Endothelial cell of umbilical vein (primary cell): ENCODE results near the gene TMEM37. TPM values are rescaled to one million over a fixed set of nuclear protein-coding genes. Genes with fewer than 3 reads are reported as not detected.

ENCODE experiments used
- BruUV-seq: library from RNA; stranded (reverse); fragments of 400-500 nt; replicated peaks from 2 replicates; lab custom pipeline; 2021; lab: Mats Ljungman, UMichigan
- CTCF ChIA-PET: fragments of 300-600, 350-600 bp; sonication (Branson Sonifier 250); formaldehyde crosslinking; loops from one replicate; lab custom pipeline; 2021; ENCODE audit warnings: antibody characterized with exemption, inconsistent platforms; lab: Charles Lee
- POLR2A ChIA-PET: fragments of 300-600, 350-600 bp; sonication (Branson Sonifier 250); formaldehyde crosslinking; loops from one replicate; lab custom pipeline; 2021; ENCODE audit warnings: antibody characterized with exemption, inconsistent platforms; lab: Charles Lee
- DNase-seq: peaks from one replicate; pipeline ENCODE4 v3.0.0-alpha.2; 2011; ENCODE audit warnings: low read depth, low spot score
- FAIRE-seq: peaks from 2 replicates; lab custom pipeline; 2011; peaks lifted over from hg19 to GRCh38; lab: Jason Lieb, UNC
- H2AFZ ChIP-seq: 2 replicates; pipeline ENCODE4 v1.6.0; 2012; ENCODE audit warnings: low read depth, low read length, control low read depth, inconsistent platforms
- H3K27ac ChIP-seq: 2 replicates; pipeline ENCODE4 v1.5.1; 2011; ENCODE audit warnings: low read depth, mild to moderate bottlenecking, control low read depth, low read length, moderate library complexity; ENCODE audit not compliant: insufficient read depth
- H3K27me3 ChIP-seq, 2 experiments: 2 replicates each; pipeline versions ENCODE4 v1.6.0 to v1.6.1; 2011; ENCODE audit warnings: low read length in 2 of 2, mixed read lengths in 1 of 2; ENCODE audit not compliant: control insufficient read depth in 2 of 2, insufficient read depth in 2 of 2
- H3K36me3 ChIP-seq, 2 experiments: 2 replicates in 1 of 2; 3 replicates in 1 of 2; pipeline ENCODE4 v1.5.1; 2011; ENCODE audit warnings: low read length in 2 of 2, mild to moderate bottlenecking in 1 of 2, moderate library complexity in 1 of 2; ENCODE audit not compliant: control insufficient read depth in 2 of 2, insufficient read depth in 2 of 2; ENCODE audit errors: extremely low read depth in 1 of 2
- H3K4me1 ChIP-seq: 3 replicates; pipeline ENCODE4 v1.5.1; 2011; ENCODE audit warnings: mild to moderate bottlenecking, low read length; ENCODE audit not compliant: control insufficient read depth, insufficient read depth; ENCODE audit errors: extremely low read depth
- H3K4me2 ChIP-seq: 2 replicates; pipeline ENCODE4 v1.6.1; 2011; ENCODE audit warnings: low read length, control low read depth, mixed read lengths; ENCODE audit not compliant: insufficient read depth
- H3K4me3 ChIP-seq, 3 experiments: fragments of 200-600 bp in 1 of 3; sonication (generic), shearing (Covaris generic) in 1 of 3; replicated peaks in 1 of 3; 2 replicates each; pipeline ENCODE4 v1.5.1; 2011 to 2016; ENCODE audit warnings: control low read depth in 3 of 3, low read length in 3 of 3, mild to moderate bottlenecking in 2 of 3, inconsistent platforms in 1 of 3, low read depth in 1 of 3, moderate library complexity in 1 of 3; ENCODE audit not compliant: insufficient read depth in 1 of 3
- H3K79me2 ChIP-seq: 2 replicates; pipeline ENCODE4 v1.6.0; 2012; ENCODE audit warnings: low read length, inconsistent platforms; ENCODE audit not compliant: control insufficient read depth, insufficient read depth
- H3K9ac ChIP-seq: replicated peaks from 2 replicates; pipeline ENCODE3; 2011; ENCODE audit warnings: low read length, control low read depth; ENCODE audit not compliant: insufficient read depth; ENCODE audit errors: extremely low read depth
- H3K9me1 ChIP-seq: replicated peaks from 3 replicates; pipeline ENCODE4 v1.6.0; 2011; ENCODE audit warnings: mild to moderate bottlenecking, low read length; ENCODE audit not compliant: control insufficient read depth, insufficient read depth; ENCODE audit errors: extremely low read depth
- H3K9me3 ChIP-seq: replicated peaks from 2 replicates; pipeline ENCODE4 v1.5.1; 2012; ENCODE audit warnings: low read length, inconsistent platforms; ENCODE audit not compliant: control insufficient read depth, insufficient read depth
- H4K20me1 ChIP-seq: replicated peaks from 2 replicates; pipeline ENCODE3; 2011; ENCODE audit warnings: mild to moderate bottlenecking, low read length; ENCODE audit not compliant: control insufficient read depth, insufficient read depth; ENCODE audit errors: extremely low read depth
- FOS ChIP-seq: IDR thresholded peaks from 2 replicates; pipeline ENCODE4 v1.6.1; 2011; ENCODE audit warnings: mild to moderate bottlenecking, low read length, moderate library complexity, borderline replicate concordance; ENCODE audit not compliant: insufficient read depth
- GATA2 ChIP-seq: IDR thresholded peaks from 2 replicates; pipeline ENCODE4 v1.7.0; 2011; ENCODE audit warnings: low read depth, mild to moderate bottlenecking, moderate library complexity, mixed read lengths, low read length; ENCODE audit not compliant: insufficient read length, insufficient read depth
- JUN ChIP-seq: IDR thresholded peaks from 2 replicates; pipeline ENCODE4 v1.6.1; 2011; ENCODE audit warnings: borderline replicate concordance, low read depth; ENCODE audit not compliant: insufficient read length, insufficient read depth
- MYC ChIP-seq: IDR thresholded peaks from one replicate; pipeline ENCODE4 v1.6.1; 2011; ENCODE audit warnings: mild to moderate bottlenecking, low read depth, low read length
- POLR2A ChIP-seq: IDR thresholded peaks from 2 replicates; pipeline ENCODE4 v1.6.1; 2012; ENCODE audit warnings: low read depth, mild to moderate bottlenecking, control low read depth, low read length
- POLR2AphosphoS5 ChIP-seq: IDR thresholded peaks from 2 replicates; pipeline ENCODE4 v1.6.1; 2012; ENCODE audit warnings: low read depth, mild to moderate bottlenecking, control low read depth, low read length, moderate library complexity; ENCODE audit not compliant: insufficient read depth
- dilution Hi-C: fragments of 300-500 bp; cut with MboI; formaldehyde crosslinking; loops from one replicate; pipeline ENCODE4 v1.15.0; 2019; ENCODE audit warnings: low sequenced_read_pairs; ENCODE audit not compliant: extremely low pct_ligation_motif_present
- intact Hi-C: fragments of 100-400 bp; cut with micrococcal nuclease; formaldehyde crosslinking; loops from one replicate; pipeline ENCODE4 v1.10.0; 2022
- polyA plus RNA-seq, 4 experiments: library from polyadenylated mRNA; depleted of rRNA in 3 of 4; stranded (reverse) in 3 of 4; unstranded in 1 of 4; fragments of >200 nt; gene quantifications; 2 replicates each; pipeline versions ENCODE4 v1.2.1 to v1.2.3, GENCODE V29; 2011 to 2012; ENCODE audit warnings: missing spikeins in 1 of 4
- total RNA-seq: library from RNA; stranded (reverse); gene quantifications from 2 replicates; pipeline ENCODE4 v1.2.3, GENCODE V29; 2021
- TF ChIP-seq, protein P1 (sequence below), 2 donors: IDR thresholded peaks; 1 replicate in 1 of 2; 2 replicates in 1 of 2; pipeline ENCODE4 v1.5.1; 2011; ENCODE audit warnings: low read length in 2 of 2, mild to moderate bottlenecking in 2 of 2, moderate library complexity in 2 of 2, control low read depth in 1 of 2, inconsistent platforms in 1 of 2, low read depth in 1 of 2; ENCODE audit not compliant: insufficient read depth in 1 of 2; ENCODE audit errors: extremely low read depth in 1 of 2
- TF ChIP-seq, protein P2 (sequence below): IDR thresholded peaks from 2 replicates; pipeline ENCODE4 v1.6.1; 2011; ENCODE audit not compliant: insufficient read depth, insufficient read length

TMEM37 gene
- total and polyA plus RNA-seq, 2 donors (not counting 3 experiments of a cell fraction or from before 2014, with no cell fraction given): 3.5 to 16.2 TPM

DNA sequence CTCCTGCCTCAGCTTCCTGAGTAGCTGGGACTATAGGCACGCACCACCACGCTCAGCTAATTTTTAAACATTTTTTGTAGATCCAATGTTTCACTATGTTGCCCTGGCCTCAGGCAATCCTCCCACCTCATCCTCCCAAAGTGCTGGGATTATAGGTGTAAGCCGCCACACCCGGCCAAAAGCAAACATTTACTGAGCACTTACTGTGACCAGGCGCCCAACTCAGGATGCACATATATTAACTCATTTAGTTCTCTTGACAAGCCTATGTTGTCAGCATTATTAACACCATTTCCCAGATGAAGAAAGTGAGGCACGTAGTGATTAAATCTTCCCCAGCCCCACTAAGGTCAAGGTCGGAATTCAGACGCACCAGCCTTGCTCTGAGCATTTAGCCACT, 41.1 kb downstream of the TMEM37 start:
- Histone ChIP-seq H3K4me3 (no peak overlapping the region), H4K20me1 (no peaks in the 10 kb centered on the region), H3K36me3 (no peaks in the 10 kb centered on the region), H3K27me3 (peaks cover 3% of the 10 kb centered on the region in 2 experiments), H3K27ac (no peak overlapping the region), H2AFZ (no peak overlapping the region), H3K9me3 (no peaks in the 10 kb centered on the region), H3K9ac (no peak overlapping the region), H3K9me1 (no peaks in the 10 kb centered on the region), H3K4me2 (no peak overlapping the region), H3K4me1 (no peaks in the 10 kb centered on the region), H3K79me2 (no peaks in the 10 kb centered on the region)
- TF ChIP-seq GATA2: no peak
- TF ChIP-seq, protein P1, sequence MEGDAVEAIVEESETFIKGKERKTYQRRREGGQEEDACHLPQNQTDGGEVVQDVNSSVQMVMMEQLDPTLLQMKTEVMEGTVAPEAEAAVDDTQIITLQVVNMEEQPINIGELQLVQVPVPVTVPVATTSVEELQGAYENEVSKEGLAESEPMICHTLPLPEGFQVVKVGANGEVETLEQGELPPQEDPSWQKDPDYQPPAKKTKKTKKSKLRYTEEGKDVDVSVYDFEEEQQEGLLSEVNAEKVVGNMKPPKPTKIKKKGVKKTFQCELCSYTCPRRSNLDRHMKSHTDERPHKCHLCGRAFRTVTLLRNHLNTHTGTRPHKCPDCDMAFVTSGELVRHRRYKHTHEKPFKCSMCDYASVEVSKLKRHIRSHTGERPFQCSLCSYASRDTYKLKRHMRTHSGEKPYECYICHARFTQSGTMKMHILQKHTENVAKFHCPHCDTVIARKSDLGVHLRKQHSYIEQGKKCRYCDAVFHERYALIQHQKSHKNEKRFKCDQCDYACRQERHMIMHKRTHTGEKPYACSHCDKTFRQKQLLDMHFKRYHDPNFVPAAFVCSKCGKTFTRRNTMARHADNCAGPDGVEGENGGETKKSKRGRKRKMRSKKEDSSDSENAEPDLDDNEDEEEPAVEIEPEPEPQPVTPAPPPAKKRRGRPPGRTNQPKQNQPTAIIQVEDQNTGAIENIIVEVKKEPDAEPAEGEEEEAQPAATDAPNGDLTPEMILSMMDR (IDR thresholded peaks at IDR 0.05; ENCODE audit: extremely low read depth in 1 of 2, insufficient read depth in 1 of 2, low read depth in 1 of 2, low read length in 2 of 2): no peak
- TF ChIP-seq FOS: no peak
- no peak for TF ChIP-seq POLR2A
- TF ChIP-seq MYC: no peak
- no peak for TF ChIP-seq JUN
- no peak for TF ChIP-seq POLR2AphosphoS5
- TF ChIP-seq, protein P2, sequence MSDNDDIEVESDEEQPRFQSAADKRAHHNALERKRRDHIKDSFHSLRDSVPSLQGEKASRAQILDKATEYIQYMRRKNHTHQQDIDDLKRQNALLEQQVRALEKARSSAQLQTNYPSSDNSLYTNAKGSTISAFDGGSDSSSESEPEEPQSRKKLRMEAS: no peak
- POLR2A ChIA-PET: no interaction called here
- CTCF ChIA-PET: interaction anchor here (0.7 to 1.0 kb wide), 2 partner anchors 63 to 68 kb away, joined by 3 read pairs; no protein-coding TSS in a partner anchor
- no peak for DNase-seq
- intact Hi-C loops: no loop called here
- dilution Hi-C loops: no loop called here
- no TSS peak for BruUV-seq
- no peak for FAIRE-seq
